ENCODE measurements around the gene SLITRK6. TPM values are rescaled to one million over a fixed set of nuclear protein-coding genes. Genes with fewer than 3 reads are reported as not detected.

Gene SLITRK6
- 10 to 100 TPM in 1 of 4 donors, under 1 TPM in 1, not detected in 2; 0.91 to 25.7 TPM for total RNA-seq

GRCh38 chr13:85799097-85799582 lies at the start of gene SLITRK6:
Gene SLITRK6 (minus strand): TSS chr13:85799419. CDS start chr13:85796508, 2,911 bp downstream.
- no peaks in the 10 kb centered on the region for H3K36me3 ChIP-seq
- no peak within 1 kb of the TSS for H3K4me3 ChIP-seq
- no peak for TF ChIP-seq POLR2A (IDR thresholded peaks at IDR 0.05)
- no peak for TF ChIP-seq CTCF (IDR thresholded peaks at IDR 0.05)
- DNase-seq, result no peak
- intact Hi-C loops (cut with DNase I; ENCODE audit: low total_unique reads), result no loop called here
- H3K27ac ChIP-seq, result no peak within 1 kb of the TSS
- no peaks in the 10 kb centered on the region for H3K4me1 ChIP-seq
- H3K9me3 ChIP-seq, result no peaks in the 10 kb centered on the region
- H3K27me3 ChIP-seq, result no peaks in the 10 kb centered on the region

GRCh38 chr13:85847012-85847411 lies 47.8 kb upstream of the SLITRK6 start:
- Histone ChIP-seq H3K9me3 (no peaks in the 10 kb centered on the region), H3K4me3 (no peak overlapping the region), H3K27ac (no peak overlapping the region), H3K27me3 (no peaks in the 10 kb centered on the region), H3K4me1 (no peaks in the 10 kb centered on the region), H3K36me3 (no peaks in the 10 kb centered on the region)
- no peak for DNase-seq
- TF ChIP-seq CTCF (IDR thresholded peaks at IDR 0.05), result no peak
- TF ChIP-seq POLR2A (IDR thresholded peaks at IDR 0.05), result no peak
- intact Hi-C loops (cut with DNase I; ENCODE audit: low total_unique reads), result no loop called here

- no peak for DNase-seq
- no peak for TF ChIP-seq CTCF (IDR thresholded peaks at IDR 0.05)
- TF ChIP-seq POLR2A (IDR thresholded peaks at IDR 0.05), result no peak
- H3K4me1 ChIP-seq, result no peaks in the 10 kb centered on the region
- H3K4me3 ChIP-seq, result no peak overlapping the region
- no peaks in the 10 kb centered on the region for H3K36me3 ChIP-seq
- H3K9me3 ChIP-seq, result no peaks in the 10 kb centered on the region
- intact Hi-C loops (cut with DNase I; ENCODE audit: low total_unique reads), result no loop called here
- H3K27me3 ChIP-seq, result no peaks in the 10 kb centered on the region
- no peak overlapping the region for H3K27ac ChIP-seq
Measured at GRCh38 chr13:85841427-85841826, 42.2 kb upstream of the SLITRK6 start.

- Histone ChIP-seq H3K27ac (no peak overlapping the region), H3K9me3 (no peaks in the 10 kb centered on the region), H3K4me1 (no peaks in the 10 kb centered on the region), H3K4me3 (no peak overlapping the region), H3K36me3 (no peaks in the 10 kb centered on the region), H3K27me3 (no peaks in the 10 kb centered on the region)
- TF ChIP-seq POLR2A (IDR thresholded peaks at IDR 0.05) (no peak), CTCF (IDR thresholded peaks at IDR 0.05) (no peak)
- DNase-seq, result no peak
- intact Hi-C loops (cut with DNase I; ENCODE audit: low total_unique reads), result no loop called here
Measured at GRCh38 chr13:85833921-85834320, 34.7 kb upstream of the SLITRK6 start.

- Histone ChIP-seq H3K27me3 (no peaks in the 10 kb centered on the region), H3K9me3 (no peaks in the 10 kb centered on the region), H3K4me1 (no peaks in the 10 kb centered on the region), H3K4me3 (no peak overlapping the region), H3K36me3 (no peaks in the 10 kb centered on the region), H3K27ac (no peak overlapping the region)
- TF ChIP-seq POLR2A (IDR thresholded peaks at IDR 0.05) (no peak), CTCF (IDR thresholded peaks at IDR 0.05) (peak in 1 of 4 experiments; percentile 33)
- DNase-seq, result no peak
- intact Hi-C loops (cut with DNase I; ENCODE audit: low total_unique reads), result no loop called here
Measured at GRCh38 chr13:85828094-85828684, 29.0 kb upstream of the SLITRK6 start.

Measured in uterus (tissue), 4 donors.